22Rv1 (cell line): Measurements from ENCODE around the gene HGS.

Source experiments
- CTCF ChIP-seq: fragments of 450-650 bp; IDR thresholded peaks from 2 replicates; pipeline ENCODE4 v1.5.1; 2017; ENCODE audit warnings: mild to moderate bottlenecking
- ZFX ChIP-seq: fragments of 450-650 bp; IDR thresholded peaks from 2 replicates; pipeline ENCODE4 v1.6.1; 2017; ENCODE audit warnings: antibody characterized with exemption, borderline replicate concordance

GRCh38 chr17:81717049-81717765 is 33.4 kb downstream of the HGS start:
- TF ChIP-seq CTCF (no peak), ZFX (no peak)
